ENCODE measurements around the gene PRND. TPM values are rescaled to one million over a fixed set of nuclear protein-coding genes. Genes with fewer than 3 reads are reported as not detected.

PRND gene
- total and polyA plus RNA-seq, 2 of the 13 experiments (the other 11 are each of a cell fraction or from before 2014, with no cell fraction given), result not detected

GRCh38 chr20:4769328-4769727 is 47.6 kb downstream of the PRND start (continued):
- no peak for TF ChIP-seq ZNF280B (CRISPR knock-in tag; IDR thresholded peaks at IDR 0.05; ENCODE audit: borderline replicate concordance)
- no peak for TF ChIP-seq ZBED4 (CRISPR knock-in tag; IDR thresholded peaks at IDR 0.05; ENCODE audit: borderline replicate concordance)
- 0 out of 2 replicates have a peak, but pooled peaks have one; percentile 45 for TF ChIP-seq ATF7 (IDR thresholded peaks at IDR 0.05)
- TF ChIP-seq ATF7 (CRISPR knock-in tag; IDR thresholded peaks at IDR 0.05), result no peak
- no peak for TF ChIP-seq GTF2F1 (IDR thresholded peaks at IDR 0.05; ENCODE audit: low read length)
- no peak for TF ChIP-seq ZNF234 (CRISPR knock-in tag; conservative IDR thresholded peaks at IDR 0.05)
- TF ChIP-seq ZNF24 (IDR thresholded peaks at IDR 0.05), result 0 out of 2 replicates have a peak, but pooled peaks have one; percentile 34
- TF ChIP-seq CEBPG (CRISPR knock-in tag; IDR thresholded peaks at IDR 0.05), result peak; percentile 77
- no peak for TF ChIP-seq CENPX (CRISPR knock-in tag; IDR thresholded peaks at IDR 0.05)
- no peak for TF ChIP-seq ZNF878 (CRISPR knock-in tag; IDR thresholded peaks at IDR 0.05)
- TF ChIP-seq ZFP91 (CRISPR knock-in tag; IDR thresholded peaks at IDR 0.05; ENCODE audit: borderline replicate concordance), result no peak
- no peak for TF ChIP-seq NFYB (CRISPR knock-in tag; IDR thresholded peaks at IDR 0.05)
- TF ChIP-seq NR2C2 (CRISPR knock-in tag; IDR thresholded peaks at IDR 0.05; ENCODE audit: borderline replicate concordance), result peak; percentile 62; the same call in 1 of the 2 replicates
- TF ChIP-seq ZZZ3 (CRISPR knock-in tag; IDR thresholded peaks at IDR 0.05; ENCODE audit: borderline replicate concordance), result no peak
- no peak for TF ChIP-seq ZNF883 (CRISPR knock-in tag; IDR thresholded peaks at IDR 0.05; ENCODE audit: not compliant biosample characterization)
- TF ChIP-seq ZNF3 (CRISPR knock-in tag; IDR thresholded peaks at IDR 0.05), result no peak
- no peak for TF ChIP-seq ZNF780A (CRISPR knock-in tag; IDR thresholded peaks at IDR 0.05)
- peak; percentile 93 for TF ChIP-seq THRA (CRISPR knock-in tag; IDR thresholded peaks at IDR 0.05; ENCODE audit: borderline replicate concordance)
- peak; percentile 71; the same call in 1 of the 2 replicates for TF ChIP-seq JUN (CRISPR knock-in tag; IDR thresholded peaks at IDR 0.05)
- TF ChIP-seq ARID3A (IDR thresholded peaks at IDR 0.05; ENCODE audit: low read depth, low read length), result peak; percentile 92
- TF ChIP-seq ATAD3A (CRISPR knock-in tag; IDR thresholded peaks at IDR 0.05), result no peak

All from HepG2 (cell line).